Measurements from ENCODE around the gene PTH. TPM values are rescaled to one million over a fixed set of nuclear protein-coding genes. Genes with fewer than 3 reads are reported as not detected.
A peak's percentile ranks its signal among the peaks of the same experiment; 100 is the strongest.

PTH gene
- total and polyA plus RNA-seq, 5 donors = not detected

- Histone ChIP-seq H3K27me3 (ENCODE audit: control insufficient read depth, insufficient read depth) (no peaks in the 10 kb centered on the region), H3K4me3 (ENCODE audit: low read length) (no peak overlapping the region), H3K9me3 (ENCODE audit: control insufficient read depth, low read length) (no peaks in the 10 kb centered on the region), H3K27ac (ENCODE audit: low read length) (no peak overlapping the region), H3K4me1 (ENCODE audit: control insufficient read depth, insufficient read depth, low read length) (no peaks in the 10 kb centered on the region)
- 25% methylated on average over 2 of the region's 2 CpGs for WGBS
- intact Hi-C loops (cut with DNase I) = no loop called here
- DNase-seq (peak; percentile 26 to 71 (median 59)), ATAC-seq (peak; percentile 93 to 95)
Measured at GRCh38 chr11:13448876-13449275, 46.9 kb downstream of the PTH start.

- Histone ChIP-seq H3K9me3 (ENCODE audit: control insufficient read depth, low read length) (no peaks in the 10 kb centered on the region), H3K27me3 (ENCODE audit: control insufficient read depth, insufficient read depth) (no peaks in the 10 kb centered on the region), H3K4me1 (ENCODE audit: control insufficient read depth, insufficient read depth, low read length) (no peaks in the 10 kb centered on the region), H3K27ac (ENCODE audit: low read length) (no peak overlapping the region), H3K4me3 (ENCODE audit: low read length) (no peak overlapping the region)
- ATAC-seq (no peak), DNase-seq (no peak)
- intact Hi-C loops (cut with DNase I) = no loop called here
Measured at GRCh38 chr11:13446444-13446843, 49.4 kb downstream of the PTH start.

DNA sequence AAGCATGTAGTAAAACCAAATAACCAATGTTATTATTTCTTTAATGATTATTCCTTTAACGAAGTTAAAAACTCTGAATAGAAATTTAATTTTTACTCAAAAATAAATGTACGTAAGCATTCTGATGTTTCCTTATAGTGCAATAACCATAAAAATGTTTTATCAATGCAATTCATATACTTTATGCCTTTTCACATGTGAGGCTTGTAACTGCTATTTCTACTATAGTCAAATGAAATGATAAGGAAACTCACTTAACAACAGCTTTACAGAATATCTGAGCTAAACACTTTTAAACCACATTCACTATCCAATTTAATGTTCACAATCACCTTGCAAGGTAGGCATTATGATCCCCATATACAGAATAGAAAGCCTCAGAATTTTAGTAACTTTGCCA is 50.2 kb downstream of the PTH start:
- Histone ChIP-seq H3K4me1 (ENCODE audit: control insufficient read depth, insufficient read depth, low read length) (no peaks in the 10 kb centered on the region), H3K9me3 (ENCODE audit: control insufficient read depth, low read length) (no peaks in the 10 kb centered on the region), H3K4me3 (ENCODE audit: low read length) (no peak overlapping the region), H3K27me3 (ENCODE audit: control insufficient read depth, insufficient read depth) (no peaks in the 10 kb centered on the region), H3K27ac (ENCODE audit: low read length) (no peak overlapping the region)
- 94% methylated on average over 2 of the region's 2 CpGs for WGBS
- ATAC-seq (no peak), DNase-seq (no peak)
- intact Hi-C loops (cut with DNase I) = no loop called here

Other genes with a start within 250 kb of the PTH start
- gene BMAL1, start 218.2 kb downstream of the PTH start, total RNA-seq = 10 to 100 TPM in 3 of 4 donors, 1 to 10 TPM in 1; 6.5 to 23.4 (median 19.0) TPM
- 8.5 TPM for gene BMAL1, start 218.2 kb downstream of the PTH start, polyA plus RNA-seq
- 10 to 100 TPM; 22.4 to 29.7 (median 24.4) TPM for gene BTBD10, start 32.8 kb downstream of the PTH start, total RNA-seq
- gene BTBD10, start 32.8 kb downstream of the PTH start, polyA plus RNA-seq = 10.0 TPM
- 10 to 100 TPM; 32.7 to 37.9 (median 34.3) TPM for gene FAR1, start 172.7 kb upstream of the PTH start, total RNA-seq
- gene FAR1, start 172.7 kb upstream of the PTH start, polyA plus RNA-seq = 13.6 TPM